ENCODE data around the gene RHOV. TPM values are rescaled to one million over a fixed set of nuclear protein-coding genes. Genes with fewer than 3 reads are reported as not detected.

RHOV gene
- total and polyA plus RNA-seq, 9 donors = 0.06 to 3.0 (median 0.32) TPM

- 78% methylated on average over 4 of the region's 7 CpGs for WGBS (ENCODE audit: insufficient coverage)
Observed at GRCh38 chr15:40904552-40905201, 30.6 kb upstream of the RHOV start.

DNA sequence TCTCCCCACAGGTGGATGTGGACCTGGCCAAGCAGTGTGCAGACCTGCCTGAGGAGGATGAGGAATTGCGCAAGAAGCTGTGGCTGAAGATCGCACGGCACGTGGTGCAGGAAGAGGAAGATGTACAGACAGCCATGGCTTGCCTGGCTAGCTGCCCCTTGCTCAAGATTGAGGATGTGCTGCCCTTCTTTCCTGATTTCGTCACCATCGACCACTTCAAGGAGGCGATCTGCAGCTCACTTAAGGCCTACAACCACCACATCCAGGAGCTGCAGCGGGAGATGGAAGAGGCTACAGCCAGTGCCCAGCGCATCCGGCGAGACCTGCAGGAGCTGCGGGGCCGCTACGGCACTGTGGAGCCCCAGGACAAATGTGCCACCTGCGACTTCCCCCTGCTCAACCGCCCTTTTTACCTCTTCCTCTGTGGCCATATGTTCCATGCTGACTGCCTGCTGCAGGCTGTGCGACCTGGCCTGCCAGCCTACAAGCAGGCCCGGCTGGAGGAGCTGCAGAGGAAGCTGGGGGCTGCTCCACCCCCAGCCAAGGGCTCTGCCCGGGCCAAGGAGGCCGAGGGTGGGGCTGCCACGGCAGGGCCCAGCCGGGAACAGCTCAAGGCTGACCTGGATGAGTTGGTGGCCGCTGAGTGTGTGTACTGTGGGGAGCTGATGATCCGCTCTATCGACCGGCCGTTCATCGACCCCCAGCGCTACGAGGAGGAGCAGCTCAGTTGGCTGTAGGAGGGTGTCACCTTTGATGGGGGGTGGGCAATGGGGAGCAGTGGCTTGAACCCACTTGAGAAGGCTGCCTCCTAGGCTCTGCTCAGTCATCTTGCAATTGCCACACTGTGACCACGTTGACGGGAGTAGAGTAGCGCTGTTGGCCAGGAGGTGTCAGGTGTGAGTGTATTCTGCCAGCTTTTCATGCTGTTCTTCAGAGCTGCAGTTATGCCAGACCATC lies 28.8 kb upstream of the RHOV start:
- no peaks in the 10 kb centered on the region for H3K27me3 ChIP-seq (ENCODE audit: control insufficient read depth, insufficient read depth, low read length)
- H3K27ac ChIP-seq (ENCODE audit: low read length) = no peak overlapping the region
- peak; percentile 61 for DNase-seq
- H3K4me3 ChIP-seq (ENCODE audit: low read length) = no peak overlapping the region
- WGBS (ENCODE audit: insufficient coverage) = 72% methylated on average over 24 of the region's 33 CpGs
- H3K36me3 ChIP-seq (ENCODE audit: control insufficient read depth, insufficient read depth, low read length) = peaks cover 57% of the 10 kb centered on the region
- no peaks in the 10 kb centered on the region for H3K9me3 ChIP-seq (replicated peaks; ENCODE audit: control insufficient read depth, low read depth, low read length)
- H3K4me1 ChIP-seq (ENCODE audit: control insufficient read depth, insufficient read depth, low read length) = peaks cover 36% of the 10 kb centered on the region

More at GRCh38 chr15:40904552-40905201, 30.6 kb upstream of the RHOV start:
- DNase-seq = no peak
- peaks cover 40% of the 10 kb centered on the region for H3K36me3 ChIP-seq (ENCODE audit: control insufficient read depth, insufficient read depth, low read length)
- peak overlapping the region; percentile 29 for H3K27ac ChIP-seq (ENCODE audit: low read length)
- H3K4me1 ChIP-seq (ENCODE audit: control insufficient read depth, insufficient read depth, low read length) = peaks cover 47% of the 10 kb centered on the region
- no peaks in the 10 kb centered on the region for H3K9me3 ChIP-seq (replicated peaks; ENCODE audit: control insufficient read depth, low read depth, low read length)
- no peak overlapping the region for H3K4me3 ChIP-seq (ENCODE audit: low read length)
- H3K27me3 ChIP-seq (ENCODE audit: control insufficient read depth, insufficient read depth, low read length) = no peaks in the 10 kb centered on the region

GRCh38 chr15:40901053-40901443 lies 27.0 kb upstream of the RHOV start:
- peaks cover 18% of the 10 kb centered on the region for H3K4me1 ChIP-seq (ENCODE audit: control insufficient read depth, insufficient read depth, low read length)
- 67% methylated on average over 3 of the region's 5 CpGs for WGBS (ENCODE audit: insufficient coverage)

GRCh38 chr15:40900256-40901052 lies 26.4 kb upstream of the RHOV start:
- Histone ChIP-seq H3K36me3 (ENCODE audit: control insufficient read depth, insufficient read depth, low read length) (peaks cover 68% of the 10 kb centered on the region), H3K4me3 (ENCODE audit: low read length) (no peak overlapping the region), H3K27ac (ENCODE audit: low read length) (no peak overlapping the region), H3K27me3 (ENCODE audit: control insufficient read depth, insufficient read depth, low read length) (no peaks in the 10 kb centered on the region), H3K9me3 (replicated peaks; ENCODE audit: control insufficient read depth, low read depth, low read length) (no peaks in the 10 kb centered on the region), H3K4me1 (ENCODE audit: control insufficient read depth, insufficient read depth, low read length) (peaks cover 15% of the 10 kb centered on the region)
- WGBS (ENCODE audit: insufficient coverage) = 89% methylated on average over 35 of the region's 36 CpGs
- no peak for DNase-seq

More at GRCh38 chr15:40901053-40901443, 27.0 kb upstream of the RHOV start:
- H3K36me3 ChIP-seq (ENCODE audit: control insufficient read depth, insufficient read depth, low read length) = peaks cover 64% of the 10 kb centered on the region
- H3K27me3 ChIP-seq (ENCODE audit: control insufficient read depth, insufficient read depth, low read length) = no peaks in the 10 kb centered on the region
- DNase-seq = no peak
- H3K27ac ChIP-seq (ENCODE audit: low read length) = no peak overlapping the region
- H3K4me3 ChIP-seq (ENCODE audit: low read length) = no peak overlapping the region
- no peaks in the 10 kb centered on the region for H3K9me3 ChIP-seq (replicated peaks; ENCODE audit: control insufficient read depth, low read depth, low read length)

- DNase-seq = no peak
- Histone ChIP-seq H3K27ac (ENCODE audit: low read length) (no peak overlapping the region), H3K9me3 (replicated peaks; ENCODE audit: control insufficient read depth, low read depth, low read length) (no peaks in the 10 kb centered on the region), H3K4me1 (ENCODE audit: control insufficient read depth, insufficient read depth, low read length) (peaks cover 16% of the 10 kb centered on the region), H3K4me3 (ENCODE audit: low read length) (no peak overlapping the region), H3K27me3 (ENCODE audit: control insufficient read depth, insufficient read depth, low read length) (no peaks in the 10 kb centered on the region), H3K36me3 (ENCODE audit: control insufficient read depth, insufficient read depth, low read length) (peaks cover 67% of the 10 kb centered on the region)
- WGBS (ENCODE audit: insufficient coverage) = 89% methylated on average over 30 of the region's 33 CpGs
Observed at GRCh38 chr15:40899536-40900207, 25.6 kb upstream of the RHOV start.

DNA sequence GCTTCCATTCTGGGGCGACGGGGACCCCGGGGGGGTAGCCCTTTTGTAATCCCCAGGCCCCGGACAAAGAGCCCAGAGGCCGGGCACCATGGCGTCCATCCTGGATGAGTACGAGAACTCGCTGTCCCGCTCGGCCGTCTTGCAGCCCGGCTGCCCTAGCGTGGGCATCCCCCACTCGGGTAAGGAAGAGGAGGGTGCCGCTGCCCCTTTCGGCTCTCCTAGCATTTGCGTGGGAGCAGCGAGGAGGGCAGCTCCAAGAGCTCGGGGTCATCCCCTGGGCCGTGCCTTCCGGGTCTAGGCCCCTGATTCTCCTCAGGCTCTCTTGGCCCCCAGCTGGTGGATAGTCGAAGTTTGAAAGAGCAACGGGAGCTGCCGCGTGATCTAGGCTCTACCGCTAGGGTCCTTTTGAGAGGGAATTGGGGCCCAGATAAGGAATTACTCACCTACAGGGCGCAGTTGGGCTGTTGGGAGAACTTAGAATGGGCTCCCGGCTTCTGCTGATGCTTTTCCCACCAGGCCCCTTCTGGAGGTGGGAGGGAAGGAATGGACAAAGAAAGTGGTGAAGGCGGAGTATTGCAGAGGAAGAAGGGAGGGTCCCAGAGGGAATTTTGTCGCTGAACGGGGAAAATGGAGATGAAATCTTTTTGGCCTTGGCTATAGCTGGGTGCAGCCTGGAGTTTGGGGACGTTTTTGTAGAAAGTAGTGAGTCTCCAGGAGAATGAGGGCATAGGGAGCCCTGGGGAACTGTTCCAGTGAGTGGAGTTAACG lies 20.8 kb upstream of the RHOV start:
- H3K4me3 ChIP-seq (ENCODE audit: low read length) = peak overlapping the region; percentile 98
- H3K36me3 ChIP-seq (ENCODE audit: control insufficient read depth, insufficient read depth, low read length) = peaks cover 30% of the 10 kb centered on the region
- H3K9me3 ChIP-seq (replicated peaks; ENCODE audit: control insufficient read depth, low read depth, low read length) = no peaks in the 10 kb centered on the region
- WGBS (ENCODE audit: insufficient coverage) = 1% methylated on average over 29 of the region's 33 CpGs
- H3K27ac ChIP-seq (ENCODE audit: low read length) = peak overlapping the region; percentile 96
- peaks cover 2% of the 10 kb centered on the region for H3K27me3 ChIP-seq (ENCODE audit: control insufficient read depth, insufficient read depth, low read length)
- peaks cover 18% of the 10 kb centered on the region for H3K4me1 ChIP-seq (ENCODE audit: control insufficient read depth, insufficient read depth, low read length)
- peak; percentile 78 for DNase-seq

DNA sequence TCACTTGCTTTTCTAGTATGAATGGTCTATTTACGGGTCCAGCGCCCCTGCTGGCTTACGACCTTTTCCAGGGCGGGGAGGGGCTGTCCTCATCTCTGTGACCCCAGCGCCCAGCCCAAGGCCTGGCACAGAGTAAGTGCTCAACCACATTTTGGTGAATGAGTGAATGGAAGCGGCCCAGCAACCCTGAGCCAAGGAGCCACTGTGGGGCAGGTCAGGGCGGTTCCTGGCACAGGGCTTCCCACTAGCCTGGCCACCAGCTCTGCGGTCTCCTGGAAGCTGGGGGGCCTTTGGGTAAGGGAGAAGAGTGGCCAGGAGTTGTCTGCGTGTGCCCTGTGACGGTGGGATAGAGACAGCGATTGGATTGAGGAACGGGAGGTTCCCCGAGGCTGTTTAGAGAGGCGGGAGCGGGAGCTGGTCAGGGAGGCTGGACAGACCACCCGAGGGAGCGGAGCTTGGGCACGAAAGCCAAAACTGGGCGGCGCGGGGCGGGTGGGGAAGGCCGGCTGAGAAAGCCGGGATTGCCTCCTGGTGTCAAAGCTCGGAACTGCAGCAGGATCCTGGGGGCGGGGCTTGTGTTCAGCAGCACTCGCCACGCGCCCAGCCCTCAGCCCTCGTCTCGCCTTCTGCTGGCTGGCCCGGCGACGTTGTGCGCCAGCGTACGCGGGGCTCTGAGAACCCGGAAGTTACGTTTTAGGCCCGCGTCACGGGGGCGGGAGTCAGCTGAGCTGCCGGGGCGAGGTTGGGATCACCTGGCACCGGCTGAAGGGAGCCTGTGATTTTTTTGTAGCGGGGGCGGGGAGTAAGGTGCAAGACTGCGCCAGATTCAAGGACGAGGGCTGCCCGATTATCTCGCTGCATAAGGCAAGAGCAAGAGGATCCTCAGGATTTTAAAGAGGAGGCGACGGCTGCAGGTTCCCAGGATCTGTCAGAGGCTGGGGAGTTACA lies 20.0 kb upstream of the RHOV start, which contains the start of gene VPS18:
TSS of gene VPS18 (plus strand) at position 718 of the 948 bp plus-strand sequence. CDS start 319 bp downstream, outside the sequence.
- Histone ChIP-seq H3K4me3 (ENCODE audit: low read length) (peak within 1 kb of the TSS; percentile 98), H3K27ac (ENCODE audit: low read length) (peak within 1 kb of the TSS; percentile 96), H3K9me3 (replicated peaks; ENCODE audit: control insufficient read depth, low read depth, low read length) (no peaks in the 10 kb centered on the region), H3K36me3 (ENCODE audit: control insufficient read depth, insufficient read depth, low read length) (peaks cover 21% of the 10 kb centered on the region), H3K4me1 (ENCODE audit: control insufficient read depth, insufficient read depth, low read length) (peaks cover 18% of the 10 kb centered on the region), H3K27me3 (ENCODE audit: control insufficient read depth, insufficient read depth, low read length) (peaks cover 2% of the 10 kb centered on the region)
- DNase-seq = peak; percentile 99
- 3% methylated on average over 54 of the region's 55 CpGs for WGBS (ENCODE audit: insufficient coverage)

GRCh38 chr15:40893019-40893670 lies 19.1 kb upstream of the RHOV start:
- H3K36me3 ChIP-seq (ENCODE audit: control insufficient read depth, insufficient read depth, low read length) = peaks cover 12% of the 10 kb centered on the region
- no peaks in the 10 kb centered on the region for H3K9me3 ChIP-seq (replicated peaks; ENCODE audit: control insufficient read depth, low read depth, low read length)
- no peak for DNase-seq
- H3K27ac ChIP-seq (ENCODE audit: low read length) = no peak overlapping the region
- H3K4me3 ChIP-seq (ENCODE audit: low read length) = peak overlapping the region; percentile 98
- peaks cover 2% of the 10 kb centered on the region for H3K27me3 ChIP-seq (ENCODE audit: control insufficient read depth, insufficient read depth, low read length)
- WGBS (ENCODE audit: insufficient coverage) = 79% methylated on average over 20 of the region's 22 CpGs
- peaks cover 18% of the 10 kb centered on the region for H3K4me1 ChIP-seq (ENCODE audit: control insufficient read depth, insufficient read depth, low read length)

All from muscle of leg (tissue), 11 donors.